ENCODE measurements around the gene EDEM2.

The EDEM2 gene

GRCh38 chr20:35146299-35146919, 727 bp downstream of the EDEM2 start:
- TF ChIP-seq CTCF (IDR thresholded peaks at IDR 0.05; ENCODE audit: insufficient read depth, low read depth, low read length, missing control alignments): peak; percentile 16
- H3K4me3 ChIP-seq (ENCODE audit: low read length): peak overlapping the region; percentile 99
- DNase-seq (ENCODE audit: low read depth): peak; percentile 22

- no peak overlapping the region for H3K4me3 ChIP-seq (ENCODE audit: low read length)
- TF ChIP-seq CTCF (IDR thresholded peaks at IDR 0.05; ENCODE audit: insufficient read depth, low read depth, low read length, missing control alignments): peak; percentile 88
- DNase-seq (ENCODE audit: low read depth): peak; percentile 77
Observed at GRCh38 chr20:35145141-35145564, 2.0 kb downstream of the EDEM2 start.

- TF ChIP-seq CTCF (IDR thresholded peaks at IDR 0.05; ENCODE audit: insufficient read depth, low read depth, low read length, missing control alignments): no peak
- no peak for DNase-seq (ENCODE audit: low read depth)
- no peak overlapping the region for H3K4me3 ChIP-seq (ENCODE audit: low read length)
Observed at GRCh38 chr20:35144694-35145093, 2.4 kb downstream of the EDEM2 start.

GRCh38 chr20:35135867-35136586, 11.1 kb downstream of the EDEM2 start:
- no peak for TF ChIP-seq CTCF (IDR thresholded peaks at IDR 0.05; ENCODE audit: insufficient read depth, low read depth, low read length, missing control alignments)
- DNase-seq (ENCODE audit: low read depth): peak; percentile 49
- H3K4me3 ChIP-seq (ENCODE audit: low read length): no peak overlapping the region

- no peak for DNase-seq (ENCODE audit: low read depth)
- TF ChIP-seq CTCF (IDR thresholded peaks at IDR 0.05; ENCODE audit: insufficient read depth, low read depth, low read length, missing control alignments): no peak
- no peak overlapping the region for H3K4me3 ChIP-seq (ENCODE audit: low read length)
Observed at GRCh38 chr20:35134880-35135279, 12.3 kb downstream of the EDEM2 start.

GRCh38 chr20:35134472-35134871, 12.7 kb downstream of the EDEM2 start:
- no peak for DNase-seq (ENCODE audit: low read depth)
- no peak overlapping the region for H3K4me3 ChIP-seq (ENCODE audit: low read length)
- TF ChIP-seq CTCF (IDR thresholded peaks at IDR 0.05; ENCODE audit: insufficient read depth, low read depth, low read length, missing control alignments): no peak
